Erythroblast (primary cell): Measurements from ENCODE around the gene PLA2G4C.

Experiments
- GATA1 ChIP-seq: IDR thresholded peaks from 2 replicates; pipeline ENCODE4 v1.6.1; 2011; ENCODE audit warnings: low read depth, mild to moderate bottlenecking, control low read depth, low read length, moderate library complexity
- POLR2A ChIP-seq: IDR thresholded peaks from 2 replicates; pipeline ENCODE4 v1.6.1; 2011; ENCODE audit warnings: mild to moderate bottlenecking, low read length

DNA sequence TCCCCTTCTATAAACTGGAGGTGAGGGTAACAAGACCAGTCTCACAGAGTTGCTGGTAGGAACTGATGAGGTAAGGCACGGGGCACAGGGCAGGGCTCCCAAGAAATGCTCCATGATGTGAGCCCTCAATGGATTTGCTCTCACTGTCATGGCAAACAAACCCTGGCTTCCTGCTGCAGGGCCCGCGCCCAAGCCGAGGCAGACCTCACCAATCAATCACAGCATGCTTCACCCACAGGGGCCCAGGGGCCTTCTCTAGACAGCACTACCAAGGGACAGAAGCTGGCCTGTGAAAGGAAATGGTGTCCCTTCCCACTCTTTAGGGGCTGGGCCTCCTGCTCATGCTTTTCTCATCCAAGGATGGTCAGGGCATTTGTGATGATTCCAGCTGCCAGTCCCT lies 25.9 kb upstream of the PLA2G4C start:
- TF ChIP-seq POLR2A (no peak), GATA1 (no peak)
